NCI-H510A (cell line): ENCODE measurements around the gene TMEM258.

Experiments used
- DNase-seq: peaks from one replicate; lab custom pipeline; 2025; lab: John Stamatoyannopoulos, UW

Gene TMEM258

GRCh38 chr11:61775606-61776554 lies 16.5 kb downstream of the TMEM258 start:
- no peak for DNase-seq

- no peak for DNase-seq
Measured at GRCh38 chr11:61775106-61775505, 17.3 kb downstream of the TMEM258 start.

- no peak for DNase-seq
Measured at GRCh38 chr11:61774411-61774810, 18.0 kb downstream of the TMEM258 start.

- no peak for DNase-seq
Measured at GRCh38 chr11:61773809-61774208, 18.6 kb downstream of the TMEM258 start.

GRCh38 chr11:61773356-61773755 lies 19.0 kb downstream of the TMEM258 start:
- DNase-seq, result no peak

- DNase-seq, result no peak
Measured at GRCh38 chr11:61771985-61772455, 20.4 kb downstream of the TMEM258 start.

GRCh38 chr11:61771195-61771894 lies 21.1 kb downstream of the TMEM258 start:
- no peak for DNase-seq

- DNase-seq, result no peak
Measured at GRCh38 chr11:61769946-61770683, 22.3 kb downstream of the TMEM258 start.

- DNase-seq, result no peak
Measured at GRCh38 chr11:61769169-61769920, 23.1 kb downstream of the TMEM258 start.

GRCh38 chr11:61768376-61769076 lies 23.9 kb downstream of the TMEM258 start:
- no peak for DNase-seq

GRCh38 chr11:61766353-61766841 lies 26.0 kb downstream of the TMEM258 start:
- DNase-seq, result no peak

- DNase-seq, result no peak
Measured at GRCh38 chr11:61765550-61766253, 26.7 kb downstream of the TMEM258 start.

GRCh38 chr11:61764606-61765260 lies 27.7 kb downstream of the TMEM258 start:
- no peak for DNase-seq

- DNase-seq, result no peak
Measured at GRCh38 chr11:61763930-61764605, 28.3 kb downstream of the TMEM258 start.

- DNase-seq, result no peak
Measured at GRCh38 chr11:61762798-61763197, 29.6 kb downstream of the TMEM258 start.

- no peak for DNase-seq
Measured at GRCh38 chr11:61762223-61762615, 30.2 kb downstream of the TMEM258 start.

- no peak for DNase-seq
Measured at GRCh38 chr11:61761440-61762222, 30.8 kb downstream of the TMEM258 start.

GRCh38 chr11:61760946-61761345 lies 31.5 kb downstream of the TMEM258 start:
- no peak for DNase-seq
